ENCODE measurements around the gene LDLRAD3. TPM values are rescaled to one million over a fixed set of nuclear protein-coding genes. Genes with fewer than 3 reads are reported as not detected.

The LDLRAD3 gene
- polyA plus RNA-seq, 3 donors: 7.3 to 14.1 (median 10.4) TPM

DNA sequence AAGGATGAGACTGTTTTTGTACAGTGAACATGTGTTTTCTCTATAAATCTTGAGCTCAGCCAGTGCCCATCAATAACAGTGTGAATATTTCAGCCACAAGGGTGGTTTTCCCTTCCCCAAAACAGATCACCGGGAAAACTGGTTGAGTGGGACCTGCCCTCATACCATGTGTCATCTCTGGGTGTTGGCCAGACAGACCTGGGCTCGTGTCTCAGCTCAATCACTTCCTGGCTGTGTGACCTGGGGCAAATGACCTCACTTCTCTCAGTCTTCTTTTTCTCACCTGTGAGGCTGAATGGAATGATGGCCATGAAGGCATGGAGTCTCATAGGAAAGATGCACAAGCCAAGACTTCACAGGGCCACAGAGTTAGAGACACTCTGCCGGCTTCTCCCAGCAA lies 270.6 kb downstream of the LDLRAD3 start:
- H3K9me3 ChIP-seq (replicated peaks in 1 of 2; ENCODE audit: control insufficient read depth in 1 of 2, insufficient read depth in 1 of 2, low read length in 2 of 2): no peaks in the 10 kb centered on the region
- no peak overlapping the region for H3K4me2 ChIP-seq (replicated peaks; ENCODE audit: extremely low read depth, low read length, poor library complexity, severe bottlenecking)
- H3K27me3 ChIP-seq (ENCODE audit: control insufficient read depth in 2 of 2, insufficient read depth in 2 of 2, low read length in 2 of 2): no peaks in the 10 kb centered on the region
- intact Hi-C loops (cut with micrococcal nuclease): no loop called here
- Mint-ChIP-seq H3K9me3 (peaks cover 0 to 9% (median 2%) of the 10 kb centered on the region in 7 donors), H3K4me1 (no peaks in the 10 kb centered on the region), H3K27ac (no peak overlapping the region), H3K27me3 (ENCODE audit: low read depth in 3 of 3) (peaks cover 0 to 1% (median 0%) of the 10 kb centered on the region in 3 donors), H3K36me3 (peaks cover 0 to 4% of the 10 kb centered on the region in 2 donors), H3K4me3 (no peak overlapping the region)
- no peak for DNase-seq
- TF ChIP-seq, protein P1, sequence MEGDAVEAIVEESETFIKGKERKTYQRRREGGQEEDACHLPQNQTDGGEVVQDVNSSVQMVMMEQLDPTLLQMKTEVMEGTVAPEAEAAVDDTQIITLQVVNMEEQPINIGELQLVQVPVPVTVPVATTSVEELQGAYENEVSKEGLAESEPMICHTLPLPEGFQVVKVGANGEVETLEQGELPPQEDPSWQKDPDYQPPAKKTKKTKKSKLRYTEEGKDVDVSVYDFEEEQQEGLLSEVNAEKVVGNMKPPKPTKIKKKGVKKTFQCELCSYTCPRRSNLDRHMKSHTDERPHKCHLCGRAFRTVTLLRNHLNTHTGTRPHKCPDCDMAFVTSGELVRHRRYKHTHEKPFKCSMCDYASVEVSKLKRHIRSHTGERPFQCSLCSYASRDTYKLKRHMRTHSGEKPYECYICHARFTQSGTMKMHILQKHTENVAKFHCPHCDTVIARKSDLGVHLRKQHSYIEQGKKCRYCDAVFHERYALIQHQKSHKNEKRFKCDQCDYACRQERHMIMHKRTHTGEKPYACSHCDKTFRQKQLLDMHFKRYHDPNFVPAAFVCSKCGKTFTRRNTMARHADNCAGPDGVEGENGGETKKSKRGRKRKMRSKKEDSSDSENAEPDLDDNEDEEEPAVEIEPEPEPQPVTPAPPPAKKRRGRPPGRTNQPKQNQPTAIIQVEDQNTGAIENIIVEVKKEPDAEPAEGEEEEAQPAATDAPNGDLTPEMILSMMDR (IDR thresholded peaks at IDR 0.05): no peak
- H3K9ac ChIP-seq (ENCODE audit: insufficient read depth, low read length, poor library complexity, severe bottlenecking): no peak overlapping the region
- no peak overlapping the region for H2AFZ ChIP-seq (ENCODE audit: insufficient read depth, low read depth, low read length, poor library complexity, severe bottlenecking)
- H4K20me1 ChIP-seq (ENCODE audit: insufficient read depth, low read length): no peaks in the 10 kb centered on the region
- no peaks in the 10 kb centered on the region for H3K36me3 ChIP-seq (replicated peaks in 1 of 2; ENCODE audit: control insufficient read depth in 1 of 2, insufficient read depth in 2 of 2, low read length in 2 of 2)
- H3K4me1 ChIP-seq (ENCODE audit: control insufficient read depth in 1 of 2, insufficient read depth in 2 of 2, low read length in 2 of 2): no peaks in the 10 kb centered on the region
- H3K4me3 ChIP-seq (replicated peaks in 1 of 3; ENCODE audit: low read depth in 2 of 3, low read length in 3 of 3): no peak overlapping the region
- H3K79me2 ChIP-seq (ENCODE audit: insufficient read depth, low read length): no peaks in the 10 kb centered on the region
- 100% methylated on average over 1 of the region's 3 CpGs for WGBS (ENCODE audit: insufficient coverage)
- H3K27ac ChIP-seq (ENCODE audit: low read depth in 1 of 2, low read length in 2 of 2): no peak overlapping the region

DNA sequence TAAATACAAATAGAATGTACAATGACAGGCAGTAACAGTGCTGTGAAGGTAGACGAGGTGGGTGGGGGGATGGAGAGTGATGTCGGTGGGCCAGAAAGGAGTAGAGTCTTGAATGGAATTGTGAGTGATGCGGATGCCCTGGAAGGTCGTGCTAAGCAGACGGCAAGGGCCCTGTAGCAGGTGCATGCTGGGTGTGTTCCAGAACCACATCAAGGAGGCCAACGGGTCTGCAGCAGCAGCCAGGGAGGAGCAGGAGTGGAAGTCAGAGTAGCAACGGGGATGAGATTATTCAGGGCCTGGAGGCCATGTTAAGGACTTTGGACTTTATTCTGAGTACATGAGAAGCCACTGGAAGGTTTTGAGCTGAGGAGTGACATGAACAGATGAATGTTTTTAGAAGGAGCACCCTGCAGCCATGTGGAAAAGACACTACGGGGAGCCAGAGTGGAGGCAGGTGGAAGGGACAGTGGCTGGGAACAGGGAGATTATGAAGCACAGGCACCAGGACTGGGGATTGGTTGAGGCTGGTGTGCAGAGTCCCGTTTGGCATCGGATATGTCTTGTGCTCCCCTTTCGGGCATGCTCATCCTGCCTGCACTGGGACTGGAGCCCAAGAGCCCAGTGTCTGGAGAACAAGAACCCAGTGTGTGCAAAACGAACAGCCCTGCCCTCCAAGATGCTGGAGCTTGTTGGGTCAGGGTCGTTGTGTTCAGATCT lies 271.3 kb downstream of the LDLRAD3 start:
- Histone ChIP-seq H3K4me3 (replicated peaks in 1 of 3; ENCODE audit: low read depth in 2 of 3, low read length in 3 of 3) (no peak overlapping the region), H3K79me2 (ENCODE audit: insufficient read depth, low read length) (no peaks in the 10 kb centered on the region), H3K4me1 (ENCODE audit: control insufficient read depth in 1 of 2, insufficient read depth in 2 of 2, low read length in 2 of 2) (no peaks in the 10 kb centered on the region), H2AFZ (ENCODE audit: insufficient read depth, low read depth, low read length, poor library complexity, severe bottlenecking) (no peak overlapping the region), H3K36me3 (replicated peaks in 1 of 2; ENCODE audit: control insufficient read depth in 1 of 2, insufficient read depth in 2 of 2, low read length in 2 of 2) (no peaks in the 10 kb centered on the region), H3K9me3 (replicated peaks in 1 of 2; ENCODE audit: control insufficient read depth in 1 of 2, insufficient read depth in 1 of 2, low read length in 2 of 2) (peaks cover 0 to 6% of the 10 kb centered on the region in 2 donors), H3K27me3 (ENCODE audit: control insufficient read depth in 2 of 2, insufficient read depth in 2 of 2, low read length in 2 of 2) (no peaks in the 10 kb centered on the region), H3K9ac (ENCODE audit: insufficient read depth, low read length, poor library complexity, severe bottlenecking) (no peak overlapping the region), H3K27ac (ENCODE audit: low read depth in 1 of 2, low read length in 2 of 2) (no peak overlapping the region), H4K20me1 (ENCODE audit: insufficient read depth, low read length) (no peaks in the 10 kb centered on the region), H3K4me2 (replicated peaks; ENCODE audit: extremely low read depth, low read length, poor library complexity, severe bottlenecking) (no peak overlapping the region)
- Mint-ChIP-seq H3K9me3 (peaks cover 2 to 15% (median 7%) of the 10 kb centered on the region in 7 donors), H3K27me3 (ENCODE audit: low read depth in 3 of 3) (peaks cover 0 to 1% (median 0%) of the 10 kb centered on the region in 3 donors), H3K27ac (no peak overlapping the region), H3K4me3 (no peak overlapping the region), H3K4me1 (no peaks in the 10 kb centered on the region), H3K36me3 (peaks cover 0 to 4% of the 10 kb centered on the region in 2 donors)
- intact Hi-C loops (cut with micrococcal nuclease): no loop called here
- 96% methylated on average over 13 of the region's 13 CpGs for WGBS (ENCODE audit: insufficient coverage)
- DNase-seq: no peak
- TF ChIP-seq, protein P1 (IDR thresholded peaks at IDR 0.05): no peak
